Stimulated activated memory B cell treated with anti-CD40 and anti-IgM and Interleukin-4, amounts not matched to agents 10 μg/mL and 1 μg/mL and 100 μg/mL, for 72 hours (primary cell): ENCODE measurements around the gene C17orf58.
"Not testable (repeated sequence)": the region's sequence is repeated elsewhere in the genome, so short reads cannot be mapped to it uniquely, and the experiment has no call there.

Source experiments
- ATAC-seq: fragments of 150-1000 bp; cut with Tn5 transposase; 2 replicates; pipeline ENCODE4 v1.10.0; 2021
- H3K27ac Mint-ChIP-seq: one replicate; pipeline ENCODE4 v1.8.0; 2022; ENCODE audit warnings: mild to moderate bottlenecking, mixed read lengths
- H3K27me3 Mint-ChIP-seq: one replicate; pipeline ENCODE4 v1.8.0; 2022; ENCODE audit warnings: mixed read lengths
- H3K36me3 Mint-ChIP-seq: one replicate; pipeline ENCODE4 v1.8.0; 2022; ENCODE audit warnings: mixed read lengths
- H3K4me1 Mint-ChIP-seq: one replicate; pipeline ENCODE4 v1.8.0; 2022; ENCODE audit warnings: mixed read lengths
- H3K4me3 Mint-ChIP-seq: one replicate; pipeline ENCODE4 v1.8.0; 2022; ENCODE audit warnings: mild to moderate bottlenecking, moderate library complexity, mixed read lengths
- H3K9me3 Mint-ChIP-seq: one replicate; pipeline ENCODE4 v1.8.0; 2022; ENCODE audit warnings: mixed read lengths

The C17orf58 gene

GRCh38 chr17:67996301-67997171 lies at the start of gene C17orf58:
C17orf58 (minus strand) TSS chr17:67996469; CDS start chr17:67996198, 271 bp downstream.
- Mint-ChIP-seq H3K27me3 (peaks cover 10% of the 10 kb centered on the region), H3K27ac (peak within 1 kb of the TSS; percentile 40), H3K4me3 (peak within 1 kb of the TSS; percentile 78), H3K4me1 (peaks cover 36% of the 10 kb centered on the region)
- not testable (repeated sequence) for H3K9me3 Mint-ChIP-seq, ATAC-seq, H3K36me3 Mint-ChIP-seq

- Mint-ChIP-seq H3K9me3 (no peaks in the 10 kb centered on the region), H3K27me3 (no peaks in the 10 kb centered on the region), H3K4me1 (peaks cover 11% of the 10 kb centered on the region), H3K36me3 (peaks cover 20% of the 10 kb centered on the region), H3K27ac (peak overlapping the region; percentile 83), H3K4me3 (peak overlapping the region; percentile 81)
- ATAC-seq, result no peak
Observed at GRCh38 chr17:68036304-68037147, 40.3 kb upstream of the C17orf58 start.

GRCh38 chr17:68035523-68036303 lies 39.4 kb upstream of the C17orf58 start, which contains the start of gene KPNA2:
KPNA2 (plus strand) TSS chr17:68035735; CDS start chr17:68037133, 1,398 bp downstream.
- peak; percentile 98 for ATAC-seq
- no peaks in the 10 kb centered on the region for H3K9me3 Mint-ChIP-seq
- peaks cover 11% of the 10 kb centered on the region for H3K4me1 Mint-ChIP-seq
- peak within 1 kb of the TSS; percentile 83 for H3K27ac Mint-ChIP-seq
- H3K4me3 Mint-ChIP-seq, result peak within 1 kb of the TSS; percentile 81
- no peaks in the 10 kb centered on the region for H3K27me3 Mint-ChIP-seq
- peaks cover 14% of the 10 kb centered on the region for H3K36me3 Mint-ChIP-seq

- peak overlapping the region; percentile 83 for H3K27ac Mint-ChIP-seq
- peak; percentile 95 for ATAC-seq
- peak overlapping the region; percentile 81 for H3K4me3 Mint-ChIP-seq
- no peaks in the 10 kb centered on the region for H3K9me3 Mint-ChIP-seq
- peaks cover 11% of the 10 kb centered on the region for H3K36me3 Mint-ChIP-seq
- no peaks in the 10 kb centered on the region for H3K27me3 Mint-ChIP-seq
- peaks cover 11% of the 10 kb centered on the region for H3K4me1 Mint-ChIP-seq
Observed at GRCh38 chr17:68035131-68035522, 38.9 kb upstream of the C17orf58 start.

- Mint-ChIP-seq H3K27ac (no peak overlapping the region), H3K4me1 (peaks cover 11% of the 10 kb centered on the region), H3K4me3 (no peak overlapping the region), H3K36me3 (peaks cover 11% of the 10 kb centered on the region), H3K9me3 (no peaks in the 10 kb centered on the region), H3K27me3 (no peaks in the 10 kb centered on the region)
- no peak for ATAC-seq
Observed at GRCh38 chr17:68034452-68034776, 38.1 kb upstream of the C17orf58 start.

- Mint-ChIP-seq H3K27me3 (no peaks in the 10 kb centered on the region), H3K27ac (no peak overlapping the region), H3K36me3 (peaks cover 7% of the 10 kb centered on the region), H3K9me3 (no peaks in the 10 kb centered on the region), H3K4me1 (peaks cover 11% of the 10 kb centered on the region), H3K4me3 (no peak overlapping the region)
- ATAC-seq, result no peak
Observed at GRCh38 chr17:68033636-68034451, 37.6 kb upstream of the C17orf58 start.

GRCh38 chr17:68029512-68030215 lies 33.4 kb upstream of the C17orf58 start:
- H3K4me3 Mint-ChIP-seq, result no peak overlapping the region

GRCh38 chr17:68022547-68022946 lies 26.3 kb upstream of the C17orf58 start:
- H3K9me3 Mint-ChIP-seq, H3K36me3 Mint-ChIP-seq, H3K27ac Mint-ChIP-seq, H3K27me3 Mint-ChIP-seq, ATAC-seq, H3K4me3 Mint-ChIP-seq: not testable (repeated sequence)
- peaks cover 14% of the 10 kb centered on the region for H3K4me1 Mint-ChIP-seq

More at GRCh38 chr17:68029512-68030215, 33.4 kb upstream of the C17orf58 start:
- H3K36me3 Mint-ChIP-seq, result no peaks in the 10 kb centered on the region
- ATAC-seq, result no peak
- no peak overlapping the region for H3K27ac Mint-ChIP-seq
- H3K9me3 Mint-ChIP-seq, result no peaks in the 10 kb centered on the region
- no peaks in the 10 kb centered on the region for H3K4me1 Mint-ChIP-seq
- no peaks in the 10 kb centered on the region for H3K27me3 Mint-ChIP-seq

- Mint-ChIP-seq H3K4me1 (peaks cover 14% of the 10 kb centered on the region), H3K4me3 (no peak overlapping the region), H3K9me3 (no peaks in the 10 kb centered on the region), H3K27ac (no peak overlapping the region), H3K27me3 (no peaks in the 10 kb centered on the region), H3K36me3 (no peaks in the 10 kb centered on the region)
- ATAC-seq, result no peak
Observed at GRCh38 chr17:68021963-68022362, 25.7 kb upstream of the C17orf58 start.

- peaks cover 14% of the 10 kb centered on the region for H3K4me1 Mint-ChIP-seq
- not testable (repeated sequence) for H3K36me3 Mint-ChIP-seq, H3K27me3 Mint-ChIP-seq, H3K9me3 Mint-ChIP-seq, ATAC-seq
- H3K4me3 Mint-ChIP-seq, result peak overlapping the region; percentile 84
- peak overlapping the region; percentile 77 for H3K27ac Mint-ChIP-seq
Observed at GRCh38 chr17:68020791-68021190, 24.5 kb upstream of the C17orf58 start.

GRCh38 chr17:68020409-68020756 lies 24.1 kb upstream of the C17orf58 start:
- no peaks in the 10 kb centered on the region for H3K36me3 Mint-ChIP-seq
- H3K4me1 Mint-ChIP-seq, result peaks cover 14% of the 10 kb centered on the region
- no peaks in the 10 kb centered on the region for H3K27me3 Mint-ChIP-seq
- H3K9me3 Mint-ChIP-seq, result no peaks in the 10 kb centered on the region
- ATAC-seq, result no peak
- peak overlapping the region; percentile 84 for H3K4me3 Mint-ChIP-seq
- peak overlapping the region; percentile 77 for H3K27ac Mint-ChIP-seq

GRCh38 chr17:68019675-68020408 lies 23.6 kb upstream of the C17orf58 start:
- Mint-ChIP-seq H3K27ac (peak overlapping the region; percentile 77), H3K36me3 (no peaks in the 10 kb centered on the region), H3K4me3 (peak overlapping the region; percentile 84), H3K27me3 (no peaks in the 10 kb centered on the region), H3K9me3 (no peaks in the 10 kb centered on the region), H3K4me1 (peaks cover 14% of the 10 kb centered on the region)
- ATAC-seq, result peak; percentile 97

GRCh38 chr17:68019336-68019674 lies 23.0 kb upstream of the C17orf58 start:
- Mint-ChIP-seq H3K9me3 (no peaks in the 10 kb centered on the region), H3K4me3 (no peak overlapping the region), H3K27ac (peak overlapping the region; percentile 77), H3K4me1 (peaks cover 14% of the 10 kb centered on the region), H3K36me3 (no peaks in the 10 kb centered on the region), H3K27me3 (no peaks in the 10 kb centered on the region)
- no peak for ATAC-seq
